Esophagus squamous epithelium (tissue), 4 donors: ENCODE results near the gene CEP95.

Source experiments
- POLR2A ChIP-seq, 4 donors: fragments of 450-650 bp; IDR thresholded peaks; one replicate each; pipeline ENCODE4 v1.6.1; 2017; ENCODE audit warnings: antibody characterized with exemption in 4 of 4, mild to moderate bottlenecking in 4 of 4, moderate library complexity in 3 of 4
- TF ChIP-seq, protein P1 (sequence below), 6 experiments: fragments of 450-650 bp in 4 of 6; fragments of 200-600 bp in 2 of 6; sonication (generic) in 2 of 6; IDR thresholded peaks; one replicate each; pipeline ENCODE4 v1.5.1; 2016 to 2019; ENCODE audit warnings: antibody characterized with exemption in 6 of 6, mild to moderate bottlenecking in 4 of 6, moderate library complexity in 4 of 6

DNA sequence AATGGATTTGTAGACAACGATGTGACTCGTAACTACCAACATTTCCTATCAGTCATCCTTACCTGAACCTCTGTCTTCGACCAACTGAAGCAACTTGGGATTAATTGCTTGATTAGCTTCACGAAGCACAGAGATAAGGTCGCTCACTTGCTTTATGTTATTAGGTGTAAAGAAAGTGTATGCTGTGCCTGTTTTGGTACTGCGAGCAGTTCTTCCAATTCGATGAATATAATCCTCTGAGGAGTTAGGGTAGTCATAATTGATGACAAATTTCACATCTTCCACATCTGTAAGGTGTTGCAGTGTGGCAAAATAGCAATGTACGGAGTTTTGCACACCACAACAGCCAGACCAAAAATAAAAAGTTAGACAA is 6.3 kb upstream of the CEP95 start:
- TF ChIP-seq, protein P1, sequence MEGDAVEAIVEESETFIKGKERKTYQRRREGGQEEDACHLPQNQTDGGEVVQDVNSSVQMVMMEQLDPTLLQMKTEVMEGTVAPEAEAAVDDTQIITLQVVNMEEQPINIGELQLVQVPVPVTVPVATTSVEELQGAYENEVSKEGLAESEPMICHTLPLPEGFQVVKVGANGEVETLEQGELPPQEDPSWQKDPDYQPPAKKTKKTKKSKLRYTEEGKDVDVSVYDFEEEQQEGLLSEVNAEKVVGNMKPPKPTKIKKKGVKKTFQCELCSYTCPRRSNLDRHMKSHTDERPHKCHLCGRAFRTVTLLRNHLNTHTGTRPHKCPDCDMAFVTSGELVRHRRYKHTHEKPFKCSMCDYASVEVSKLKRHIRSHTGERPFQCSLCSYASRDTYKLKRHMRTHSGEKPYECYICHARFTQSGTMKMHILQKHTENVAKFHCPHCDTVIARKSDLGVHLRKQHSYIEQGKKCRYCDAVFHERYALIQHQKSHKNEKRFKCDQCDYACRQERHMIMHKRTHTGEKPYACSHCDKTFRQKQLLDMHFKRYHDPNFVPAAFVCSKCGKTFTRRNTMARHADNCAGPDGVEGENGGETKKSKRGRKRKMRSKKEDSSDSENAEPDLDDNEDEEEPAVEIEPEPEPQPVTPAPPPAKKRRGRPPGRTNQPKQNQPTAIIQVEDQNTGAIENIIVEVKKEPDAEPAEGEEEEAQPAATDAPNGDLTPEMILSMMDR (IDR thresholded peaks at IDR 0.05): no peak
- TF ChIP-seq POLR2A (IDR thresholded peaks at IDR 0.05): no peak
